KMS-11 (cell line): ENCODE data around the gene GHRH.

ENCODE experiments used
- H2AFZ ChIP-seq: fragments of 200-600 bp; sonication (generic); 2 replicates; pipeline ENCODE4 v1.6.1; 2016; ENCODE audit warnings: antibody characterized with exemption, mixed run types, low read depth
- H3K27ac ChIP-seq: fragments of 200-600 bp; sonication (generic); 2 replicates; pipeline ENCODE4 v1.6.1; 2016; ENCODE audit warnings: mild to moderate bottlenecking, mixed run types
- H3K27me3 ChIP-seq: fragments of 200-600 bp; sonication (generic); 2 replicates; pipeline ENCODE4 v1.6.1; 2017; ENCODE audit warnings: mild to moderate bottlenecking, low read depth, mixed run types, moderate library complexity; ENCODE audit not compliant: insufficient read depth
- H3K36me3 ChIP-seq: fragments of 200-600 bp; sonication (generic); 2 replicates; pipeline ENCODE4 v1.6.1; 2017; ENCODE audit warnings: mild to moderate bottlenecking, mixed run types; ENCODE audit not compliant: insufficient read depth
- H3K4me1 ChIP-seq: fragments of 200-600 bp; sonication (generic); 2 replicates; pipeline ENCODE4 v1.6.1; 2016; ENCODE audit warnings: mild to moderate bottlenecking, low read depth, mixed run types; ENCODE audit not compliant: poor library complexity, severe bottlenecking
- H3K4me2 ChIP-seq: fragments of 200-600 bp; sonication (generic); 2 replicates; pipeline ENCODE4 v1.7.0; 2016; ENCODE audit warnings: mild to moderate bottlenecking, mixed run types
- H3K4me3 ChIP-seq: fragments of 200-600 bp; sonication (generic); IDR thresholded peaks from 2 replicates; pipeline ENCODE4 v1.6.1; 2017; ENCODE audit warnings: low read depth, low read length, mixed read lengths; ENCODE audit not compliant: insufficient read depth
- H3K79me2 ChIP-seq: fragments of 200-600 bp; sonication (generic); 2 replicates; pipeline ENCODE4 v1.6.1; 2016; ENCODE audit warnings: low read depth, mixed run types; ENCODE audit not compliant: insufficient read depth
- H3K9ac ChIP-seq: fragments of 200-600 bp; sonication (generic); 2 replicates; pipeline ENCODE4 v1.6.1; 2016; ENCODE audit warnings: mild to moderate bottlenecking, mixed run types
- H4K20me1 ChIP-seq: fragments of 200-600 bp; sonication (generic); 2 replicates; pipeline ENCODE4 v1.6.1; 2016; ENCODE audit warnings: mild to moderate bottlenecking, mixed run types; ENCODE audit not compliant: insufficient read depth
- CTCF ChIP-seq: fragments of 200-600 bp; sonication (generic); conservative IDR thresholded peaks from 2 replicates; pipeline ENCODE4 v1.6.1; 2017; ENCODE audit warnings: low read depth, mild to moderate bottlenecking, antibody characterized with exemption, low read length, moderate library complexity, mixed read lengths

GHRH gene

GRCh38 chr20:37295001-37295400 lies 33.4 kb upstream of the GHRH start:
- peaks cover 16% of the 10 kb centered on the region for H3K4me1 ChIP-seq

GRCh38 chr20:37294262-37294981 lies 32.8 kb upstream of the GHRH start:
- no peaks in the 10 kb centered on the region for H3K36me3 ChIP-seq
- H3K79me2 ChIP-seq = peaks cover 37% of the 10 kb centered on the region
- H3K4me3 ChIP-seq = no peak overlapping the region
- H3K4me1 ChIP-seq = peaks cover 17% of the 10 kb centered on the region
- H3K27ac ChIP-seq = no peak overlapping the region
- H3K9ac ChIP-seq = no peak overlapping the region
- H4K20me1 ChIP-seq = no peaks in the 10 kb centered on the region
- H2AFZ ChIP-seq = no peak overlapping the region
- no peaks in the 10 kb centered on the region for H3K27me3 ChIP-seq
- no peak for TF ChIP-seq CTCF
- no peak overlapping the region for H3K4me2 ChIP-seq

More at GRCh38 chr20:37295001-37295400, 33.4 kb upstream of the GHRH start:
- Histone ChIP-seq H3K27ac (no peak overlapping the region), H3K36me3 (no peaks in the 10 kb centered on the region), H3K27me3 (no peaks in the 10 kb centered on the region), H3K9ac (no peak overlapping the region), H2AFZ (no peak overlapping the region), H3K4me3 (no peak overlapping the region), H3K4me2 (no peak overlapping the region), H3K79me2 (peaks cover 33% of the 10 kb centered on the region), H4K20me1 (no peaks in the 10 kb centered on the region)
- TF ChIP-seq CTCF = no peak

GRCh38 chr20:37293301-37293943 lies 31.8 kb upstream of the GHRH start:
- no peaks in the 10 kb centered on the region for H3K27me3 ChIP-seq
- no peaks in the 10 kb centered on the region for H4K20me1 ChIP-seq
- H3K9ac ChIP-seq = no peak overlapping the region
- peaks cover 20% of the 10 kb centered on the region for H3K4me1 ChIP-seq
- H3K79me2 ChIP-seq = peaks cover 37% of the 10 kb centered on the region
- H3K4me2 ChIP-seq = no peak overlapping the region
- no peak overlapping the region for H3K4me3 ChIP-seq
- no peak overlapping the region for H2AFZ ChIP-seq
- no peak for TF ChIP-seq CTCF
- no peak overlapping the region for H3K27ac ChIP-seq
- no peaks in the 10 kb centered on the region for H3K36me3 ChIP-seq

GRCh38 chr20:37291724-37292126 lies 30.1 kb upstream of the GHRH start:
- Histone ChIP-seq H3K36me3 (no peaks in the 10 kb centered on the region), H3K4me2 (no peak overlapping the region), H3K9ac (no peak overlapping the region), H4K20me1 (no peaks in the 10 kb centered on the region), H3K27me3 (no peaks in the 10 kb centered on the region), H3K27ac (no peak overlapping the region), H2AFZ (no peak overlapping the region), H3K4me1 (peaks cover 12% of the 10 kb centered on the region), H3K79me2 (peaks cover 37% of the 10 kb centered on the region), H3K4me3 (no peak overlapping the region)
- TF ChIP-seq CTCF = no peak
